GM21576 (cell line): ENCODE measurements around the gene STAB1.

Source experiments
- ATAC-seq: cut with Tn5 transposase; IDR thresholded peaks from one replicate; pipeline ENCODE4 v1.9.1; 2021; ENCODE audit warnings: mild to moderate bottlenecking, moderate library complexity; ENCODE audit not compliant: unreplicated experiment

Gene STAB1

DNA sequence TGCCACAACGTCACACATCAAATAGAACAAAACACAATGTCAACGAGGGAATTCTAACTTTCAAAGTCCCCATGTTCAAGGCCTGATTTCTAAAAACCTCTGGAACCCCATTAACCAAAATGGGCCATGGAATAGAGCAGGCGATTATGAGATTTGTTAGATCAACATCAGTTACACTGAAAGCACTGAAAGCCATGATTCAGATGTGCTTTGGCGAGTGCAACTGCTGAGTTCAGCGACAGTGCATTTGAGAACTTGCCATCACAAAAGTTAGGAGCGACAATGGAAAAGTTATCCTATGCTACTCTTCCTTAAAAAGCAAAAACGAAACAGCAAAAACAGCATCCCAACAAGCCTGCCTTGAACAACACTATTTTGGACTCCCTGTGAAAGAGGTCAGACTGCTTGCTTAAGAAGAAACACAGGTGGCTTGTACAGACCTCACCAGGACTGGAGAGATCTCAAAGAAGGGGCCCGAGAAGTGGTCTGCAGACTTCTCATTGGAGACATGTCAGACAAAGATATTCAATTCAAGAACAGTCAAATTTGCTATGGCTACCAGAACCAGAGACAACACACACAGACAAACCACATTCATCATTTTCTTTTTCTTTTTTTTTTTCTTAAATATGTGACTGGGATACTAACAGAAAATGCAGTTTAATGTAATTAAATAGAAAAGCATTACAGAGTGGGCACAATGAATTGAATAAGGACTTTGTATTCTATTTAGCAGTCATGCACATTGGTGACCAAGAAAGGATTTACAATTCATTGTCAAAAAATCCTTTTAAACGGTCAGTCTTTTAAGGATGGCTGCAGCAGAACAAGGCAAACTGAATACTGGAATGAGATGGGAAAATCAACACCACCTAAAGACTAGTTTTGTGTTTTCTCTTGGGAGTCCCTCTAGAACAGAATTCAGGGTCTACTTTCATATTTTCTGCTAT, 62.1 kb downstream of the STAB1 start:
- no peak for ATAC-seq

DNA sequence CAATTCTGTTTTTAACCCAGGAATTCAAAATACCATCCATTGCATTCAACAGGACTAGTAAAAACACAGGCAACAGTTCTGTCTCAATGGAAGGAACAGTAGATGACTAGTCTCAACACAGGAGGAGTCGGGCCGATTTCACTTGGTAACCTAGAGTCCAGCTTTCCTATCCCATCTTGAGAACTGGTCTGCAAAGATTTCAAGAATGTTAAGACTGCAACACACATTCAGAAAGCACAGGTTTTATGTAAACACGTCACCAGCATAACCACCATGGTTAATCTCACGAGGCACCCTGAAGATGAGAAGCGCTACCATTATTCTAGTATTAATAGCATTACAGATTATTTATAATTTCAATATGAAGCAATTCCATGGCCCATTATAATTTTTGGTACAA, 63.3 kb downstream of the STAB1 start:
- ATAC-seq = no peak

DNA sequence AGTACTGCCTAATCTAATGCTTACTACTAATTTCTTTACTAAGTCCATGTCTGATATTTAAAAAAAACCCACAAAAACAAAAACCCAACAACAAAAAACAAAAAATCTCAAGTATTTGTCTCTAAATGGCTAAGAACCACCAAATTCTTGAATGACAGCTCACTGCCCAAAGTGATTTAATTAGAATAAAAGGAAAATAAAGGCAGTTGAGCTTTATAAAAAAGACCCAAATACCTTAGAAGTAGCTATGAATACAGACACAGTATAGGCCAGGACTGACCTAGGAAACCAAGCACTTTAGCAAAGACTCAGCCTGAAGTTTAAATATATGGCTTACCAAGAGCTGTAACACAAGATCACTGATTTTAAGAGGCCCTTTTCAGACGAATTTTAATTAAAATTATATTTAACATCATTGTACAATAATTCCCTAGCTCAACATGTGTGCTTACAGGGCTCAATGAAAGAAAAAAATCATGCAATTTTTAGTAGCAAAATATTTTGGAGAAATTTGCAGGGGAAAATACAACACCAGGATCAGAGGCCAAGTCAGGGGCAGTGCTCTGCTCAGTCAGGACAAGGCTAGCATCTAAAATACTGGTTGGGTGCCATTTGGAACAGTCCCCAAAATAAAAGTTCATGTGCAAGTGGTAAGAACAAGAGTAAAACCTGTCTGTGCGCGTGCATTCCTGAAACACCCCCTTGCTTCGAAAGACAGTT, 66.0 kb downstream of the STAB1 start:
- ATAC-seq = no peak

DNA sequence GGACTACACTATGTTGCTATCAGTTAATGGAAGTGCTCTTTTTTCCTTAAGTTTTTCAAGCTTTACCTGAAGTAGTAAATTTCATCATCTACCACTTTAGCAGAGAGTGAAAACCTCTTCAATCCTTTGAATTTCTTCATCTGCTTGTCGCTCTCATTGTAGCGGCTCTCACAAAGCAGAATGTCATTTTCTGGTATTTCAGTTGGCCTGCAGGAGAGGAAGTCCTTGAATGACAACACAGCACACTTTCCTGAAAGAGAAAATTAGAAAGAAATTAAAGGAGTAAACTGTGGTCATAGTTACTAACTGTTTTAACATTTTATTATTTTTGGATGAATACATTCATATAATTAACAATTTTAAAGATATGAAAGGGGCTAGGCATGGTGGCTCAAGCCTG, 68.8 kb downstream of the STAB1 start:
- ATAC-seq = no peak

DNA sequence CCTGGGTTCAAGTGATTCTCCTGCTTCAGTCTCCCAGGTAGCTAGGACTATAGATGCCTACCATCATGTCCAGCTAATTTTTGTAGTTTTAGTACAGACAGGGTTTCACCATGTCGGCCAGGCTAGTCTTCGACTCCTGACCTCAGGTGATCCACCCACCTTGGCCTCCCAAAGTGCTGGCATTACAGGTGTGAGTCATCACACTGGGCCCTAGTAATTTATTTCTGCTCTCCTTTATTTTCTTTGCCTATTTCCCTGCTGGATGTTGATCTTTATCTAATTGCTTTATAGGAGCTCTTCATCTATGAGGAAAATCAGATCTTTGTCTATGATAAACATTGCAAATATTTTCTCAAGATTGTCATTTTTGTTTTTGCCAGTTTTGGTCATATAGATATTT, 72.9 kb downstream of the STAB1 start:
- ATAC-seq = no peak

DNA sequence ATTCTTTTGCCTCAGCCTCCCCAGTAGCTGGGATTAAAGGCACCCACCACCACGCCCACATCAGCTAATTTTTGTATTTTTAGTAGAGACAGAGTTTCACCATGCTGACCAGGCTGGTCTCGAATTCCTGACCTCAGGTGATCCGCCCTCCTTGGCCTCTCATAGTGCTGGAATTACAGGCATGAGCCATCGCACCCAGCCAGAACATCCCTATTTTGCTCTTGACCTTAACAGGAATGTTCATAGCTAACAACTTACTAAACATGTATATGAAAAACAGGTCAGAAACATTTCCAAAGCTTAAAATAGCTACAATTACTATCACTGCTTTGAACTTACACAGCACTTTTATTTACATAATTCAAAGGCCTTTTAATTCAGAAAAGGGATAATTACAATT, 74.9 kb downstream of the STAB1 start:
- no peak for ATAC-seq

DNA sequence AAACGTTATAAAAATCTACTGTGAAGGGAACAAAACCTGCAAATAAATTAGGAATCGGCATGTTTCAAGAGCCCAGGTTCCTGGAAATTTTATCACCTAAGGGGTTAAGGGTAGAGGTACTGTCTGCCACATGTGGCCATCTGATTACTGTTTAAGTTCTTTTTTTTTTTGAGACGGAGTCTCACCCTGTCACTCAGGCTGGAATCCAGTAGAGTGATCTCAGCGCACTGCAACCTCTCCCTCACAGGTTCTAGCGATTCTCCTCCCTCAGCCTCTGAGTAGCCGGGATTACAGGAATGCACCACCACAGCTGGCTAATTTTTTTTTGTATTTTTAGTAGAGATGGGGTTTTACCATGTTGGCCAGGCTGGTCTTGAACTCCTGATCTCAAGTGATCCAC, 77.1 kb downstream of the STAB1 start:
- no peak for ATAC-seq
